K562 (cell line): Measurements from ENCODE around the gene NKAIN1. TPM values are rescaled to one million over a fixed set of nuclear protein-coding genes. Genes with fewer than 3 reads are reported as not detected.

ENCODE experiments used
- ATAC-seq: fragments of 200-7000 bp; cut with Tn5 transposase; 3 replicates; pipeline ENCODE4 v1.9.1; 2020; ENCODE audit warnings: moderate library complexity
- BruUV-seq: library from RNA; stranded (reverse); fragments of 400-500 nt; replicated peaks from 2 replicates; lab custom pipeline; 2021; lab: Mats Ljungman, UMichigan
- CTCF ChIA-PET: fragments of 300-600 bp; formaldehyde crosslinking; extraction: SDS; loops from one replicate; lab custom pipeline; 2021; ENCODE audit warnings: low intra/inter-chr PET ratio; lab: Yijun Ruan, JAX
- POLR2A ChIA-PET: fragments of 300-600, 350-650 bp; sonication (Branson Sonifier 250); formaldehyde crosslinking; extraction: SDS; loops from one replicate; lab custom pipeline; 2021; ENCODE audit warnings: antibody characterized with exemption, inconsistent platforms; lab: Yijun Ruan, JAX
- DNase-seq, 4 experiments: peaks; one replicate each; pipeline versions ENCODE4 v3.0.0 to v3.0.0-alpha.2; 2011 to 2018; ENCODE audit warnings: low spot score in 3 of 4, mixed read lengths in 3 of 4; ENCODE audit errors: extremely low read depth in 1 of 4
- FAIRE-seq: peaks from 2 replicates; lab custom pipeline; 2011; peaks lifted over from hg19 to GRCh38; lab: Jason Lieb, UNC
- H2AFZ ChIP-seq: 2 replicates; pipeline ENCODE4 v1.6.0; 2011; ENCODE audit warnings: low read depth, low read length, control low read depth, inconsistent platforms
- H3K27ac ChIP-seq: fragments of 200-600 bp; 3 replicates; pipeline ENCODE4 v1.8.0; 2011; ENCODE audit warnings: low read depth, mild to moderate bottlenecking, control low read depth, inconsistent platforms, low read length, moderate library complexity, mixed read lengths; ENCODE audit errors: extremely low read depth
- H3K27me3 ChIP-seq, 2 experiments: fragments of 300-600 bp in 1 of 2; 2 replicates in 1 of 2; 3 replicates in 1 of 2; pipeline versions ENCODE4 v1.6.0 to v1.8.0; 2011; ENCODE audit warnings: inconsistent platforms in 2 of 2, low read length in 2 of 2, mild to moderate bottlenecking in 1 of 2, mixed read lengths in 1 of 2, moderate library complexity in 1 of 2; ENCODE audit not compliant: control insufficient read depth in 2 of 2, insufficient read depth in 2 of 2
- H3K36me3 ChIP-seq: fragments of 300-600 bp; 3 replicates; pipeline ENCODE4 v1.8.0; 2011; ENCODE audit warnings: mild to moderate bottlenecking, low read length, inconsistent platforms; ENCODE audit not compliant: control insufficient read depth, insufficient read depth
- H3K4me1 ChIP-seq, 2 experiments: fragments of 200-600 bp in 1 of 2; replicated peaks in 1 of 2; 2 replicates in 1 of 2; 3 replicates in 1 of 2; pipeline versions ENCODE4 v1.5.1 to v1.8.0; 2011; ENCODE audit warnings: inconsistent platforms in 2 of 2, low read length in 2 of 2, mild to moderate bottlenecking in 1 of 2, mixed read lengths in 1 of 2, moderate library complexity in 1 of 2; ENCODE audit not compliant: control insufficient read depth in 2 of 2, insufficient read depth in 2 of 2
- H3K4me2 ChIP-seq: 2 replicates; pipeline ENCODE4 v1.6.1; 2011; ENCODE audit warnings: low read length, control low read depth, inconsistent platforms, mixed read lengths; ENCODE audit not compliant: insufficient read depth
- H3K4me3 ChIP-seq: fragments of 200-600 bp; sonication (generic), shearing (Covaris generic); 2 replicates; pipeline ENCODE4 v1.5.1; 2016; ENCODE audit warnings: control low read depth, inconsistent platforms
- H3K79me2 ChIP-seq: fragments of 200-600 bp; 3 replicates; pipeline ENCODE4 v1.8.0; 2011; ENCODE audit warnings: low read length, inconsistent platforms; ENCODE audit not compliant: control insufficient read depth, insufficient read depth
- H3K9ac ChIP-seq, 2 experiments: 2 replicates each; pipeline versions ENCODE4 v1.6.0 to v1.6.1; 2011; ENCODE audit warnings: low read depth in 2 of 2, low read length in 2 of 2, control low read depth in 1 of 2, inconsistent platforms in 1 of 2, mild to moderate bottlenecking in 1 of 2, mixed read lengths in 1 of 2; ENCODE audit not compliant: insufficient read depth in 1 of 2
- H3K9me1 ChIP-seq: one replicate; pipeline ENCODE4 v1.6.0; 2011; ENCODE audit warnings: inconsistent platforms, mild to moderate bottlenecking, low read length, moderate library complexity; ENCODE audit not compliant: control insufficient read depth, insufficient read depth
- H3K9me3 ChIP-seq: replicated peaks from 2 replicates; pipeline ENCODE4 v1.5.1; 2011; ENCODE audit warnings: low read depth, low read length, inconsistent platforms; ENCODE audit not compliant: control insufficient read depth, insufficient read depth
- H4K20me1 ChIP-seq: replicated peaks from 2 replicates; pipeline ENCODE4 v1.6.1; 2011; ENCODE audit warnings: low read length, inconsistent platforms, mixed read lengths; ENCODE audit not compliant: control insufficient read depth, insufficient read depth
- CEBPB ChIP-seq: fragments of 450-650 bp; IDR thresholded peaks from 2 replicates; pipeline ENCODE4 v1.6.1; 2016; ENCODE audit warnings: missing genetic modification characterization, missing compliant biosample characterization
- ETS2 ChIP-seq: IDR thresholded peaks from 2 replicates; pipeline ENCODE4 v1.6.1; 2016; ENCODE audit warnings: borderline replicate concordance, missing genetic modification characterization, mild to moderate bottlenecking, moderate library complexity, missing compliant biosample characterization; ENCODE audit not compliant: poor library complexity, severe bottlenecking
- TEAD2 ChIP-seq: fragments of 450-650 bp; IDR thresholded peaks from 2 replicates; pipeline ENCODE4 v1.6.1; 2016; ENCODE audit warnings: missing genetic modification characterization, control low read depth, missing compliant biosample characterization
- WGBS: fragments of 100-300 bp; shearing (Covaris generic); methylation state at CpG from one replicate; pipeline ENCODE4 v1.1.6; 2016; ENCODE audit warnings: low coverage, mixed read lengths; ENCODE audit not compliant: insufficient coverage; ENCODE audit errors: missing lambda C conversion rate; 5-methylcytosine and 5-hydroxymethylcytosine counted together
- in situ Hi-C: fragments of 300-500 bp; cut with MboI; formaldehyde crosslinking; loops from 4 replicates; pipeline ENCODE4 v1.15.0; 2018; ENCODE audit warnings: inconsistent platforms, mixed read lengths
- intact Hi-C: fragments of 100-400 bp; cut with micrococcal nuclease; formaldehyde crosslinking; loops from 2 replicates; pipeline ENCODE4 v1.14.2; 2022
- polyA plus RNA-seq, 8 experiments: library from polyadenylated mRNA; depleted of rRNA in 4 of 8; stranded (reverse) in 5 of 8; unstranded in 3 of 8; fragments of >200 nt; fragmentation: Nextera tagmentation in 2 of 8; fragmentation: Illumina TruSeq in 1 of 8; extraction: Ambion mirVana in 2 of 8; extraction: Trizol in 1 of 8; gene quantifications; 2 replicates each; pipeline versions ENCODE4 v1.2.1 to v1.2.3, GENCODE V29; 2011 to 2014; ENCODE audit warnings: inconsistent platforms in 1 of 8, missing spikeins in 1 of 8
- total RNA-seq, 7 experiments: library from RNA; depleted of rRNA in 6 of 7; stranded (reverse); fragments of >200 nt in 6 of 7; fragmentation: Illumina TruSeq in 2 of 7; extraction: Trizol in 2 of 7; gene quantifications; 2 replicates each; pipeline versions ENCODE4 v1.2.1 to v1.2.3, GENCODE V29; 2011 to 2021; ENCODE audit warnings: low replicate concordance in 1 of 7
- TF ChIP-seq, protein P1 (sequence below): fragments of 450-650 bp; IDR thresholded peaks from 2 replicates; pipeline ENCODE4 v1.6.1; 2018; ENCODE audit not compliant: partially characterized antibody

The NKAIN1 gene
- total and polyA plus RNA-seq, 9 of the 15 experiments (the other 6 are each of a cell fraction or from before 2014, with no cell fraction given), result 0.03 to 0.22 (median 0.04) TPM; not detected in 3

- ChIA-PET CTCF (interaction anchor here (0.6 to 2.1 kb wide), 4 partner anchors 20 to 261 kb away, joined by 3 to 10 read pairs (median 4); no protein-coding TSS in a partner anchor), POLR2A (interaction anchor here (0.6 to 1.0 kb wide), 5 partner anchors 20 to 294 kb away, joined by 3 to 4 read pairs (median 3); partner anchors contain the start of gene PUM1)
- intact Hi-C loops, result no loop called here
- no peaks in the 10 kb centered on the region for H3K9me1 ChIP-seq
- peaks cover 27 to 37% of the 10 kb centered on the region in 2 experiments for H3K4me1 ChIP-seq
- no peaks in the 10 kb centered on the region for H4K20me1 ChIP-seq
- FAIRE-seq (no peak), DNase-seq (peak in 1 of 4 experiments; percentile 17), ATAC-seq (peak; percentile 25)
- H3K4me3 ChIP-seq, result no peak overlapping the region
- peak overlapping the region; percentile 20 for H2AFZ ChIP-seq
- no peaks in the 10 kb centered on the region for H3K27me3 ChIP-seq
- no TSS peak for BruUV-seq
- H3K79me2 ChIP-seq, result no peaks in the 10 kb centered on the region
- no peaks in the 10 kb centered on the region for H3K36me3 ChIP-seq
- H3K9me3 ChIP-seq, result no peaks in the 10 kb centered on the region
- in situ Hi-C loops, result no loop called here
- TF ChIP-seq CEBPB (tag), result 0 out of 2 replicates have a peak, but pooled peaks have one; percentile 19
- TF ChIP-seq ETS2 (tag), result no peak
- no peak for TF ChIP-seq TEAD2
- TF ChIP-seq, protein P1, sequence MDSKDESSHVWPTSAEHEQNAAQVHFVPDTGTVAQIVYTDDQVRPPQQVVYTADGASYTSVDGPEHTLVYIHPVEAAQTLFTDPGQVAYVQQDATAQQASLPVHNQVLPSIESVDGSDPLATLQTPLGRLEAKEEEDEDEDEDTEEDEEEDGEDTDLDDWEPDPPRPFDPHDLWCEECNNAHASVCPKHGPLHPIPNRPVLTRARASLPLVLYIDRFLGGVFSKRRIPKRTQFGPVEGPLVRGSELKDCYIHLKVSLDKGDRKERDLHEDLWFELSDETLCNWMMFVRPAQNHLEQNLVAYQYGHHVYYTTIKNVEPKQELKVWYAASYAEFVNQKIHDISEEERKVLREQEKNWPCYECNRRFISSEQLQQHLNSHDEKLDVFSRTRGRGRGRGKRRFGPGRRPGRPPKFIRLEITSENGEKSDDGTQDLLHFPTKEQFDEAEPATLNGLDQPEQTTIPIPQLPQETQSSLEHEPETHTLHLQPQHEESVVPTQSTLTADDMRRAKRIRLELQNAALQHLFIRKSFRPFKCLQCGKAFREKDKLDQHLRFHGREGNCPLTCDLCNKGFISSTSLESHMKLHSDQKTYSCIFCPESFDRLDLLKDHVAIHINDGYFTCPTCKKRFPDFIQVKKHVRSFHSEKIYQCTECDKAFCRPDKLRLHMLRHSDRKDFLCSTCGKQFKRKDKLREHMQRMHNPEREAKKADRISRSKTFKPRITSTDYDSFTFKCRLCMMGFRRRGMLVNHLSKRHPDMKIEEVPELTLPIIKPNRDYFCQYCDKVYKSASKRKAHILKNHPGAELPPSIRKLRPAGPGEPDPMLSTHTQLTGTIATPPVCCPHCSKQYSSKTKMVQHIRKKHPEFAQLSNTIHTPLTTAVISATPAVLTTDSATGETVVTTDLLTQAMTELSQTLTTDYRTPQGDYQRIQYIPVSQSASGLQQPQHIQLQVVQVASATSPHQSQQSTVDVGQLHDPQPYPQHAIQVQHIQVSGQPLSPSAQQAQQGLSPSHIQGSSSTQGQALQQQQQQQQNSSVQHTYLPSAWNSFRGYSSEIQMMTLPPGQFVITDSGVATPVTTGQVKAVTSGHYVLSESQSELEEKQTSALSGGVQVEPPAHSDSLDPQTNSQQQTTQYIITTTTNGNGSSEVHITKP, result peak; percentile 24
- 57% methylated on average over 5 of the region's 5 CpGs for WGBS
- peak overlapping the region; percentile 1 to 60; a peak in 1 of 4 replicates for H3K9ac ChIP-seq
- H3K4me2 ChIP-seq, result no peak overlapping the region
- peak overlapping the region; percentile 31; the same call in 1 of the 3 replicates for H3K27ac ChIP-seq
Observed at GRCh38 chr1:31161571-31161970, 78.1 kb downstream of the NKAIN1 start.
